Trophoblast cell (in vitro differentiated cells and primary cell): Measurements from ENCODE around the gene UGT8.
"Not testable (repeated sequence)": the region's sequence is repeated elsewhere in the genome, so short reads cannot be mapped to it uniquely, and the experiment has no call there.

Experiments
- DNase-seq, 2 donors: peaks; one replicate each; pipeline ENCODE4 v3.0.0-alpha.2; 2016
- H2AFZ ChIP-seq: 2 replicates; pipeline ENCODE4 v1.6.1; 2013; ENCODE audit warnings: low read length, moderate library complexity, mild to moderate bottlenecking; ENCODE audit not compliant: insufficient read depth, poor library complexity
- H2AK5ac ChIP-seq: 2 replicates; pipeline ENCODE4 v1.6.1; 2013; ENCODE audit warnings: mild to moderate bottlenecking, low read length
- H2BK120ac ChIP-seq: 2 replicates; pipeline ENCODE4 v1.6.1; 2013; ENCODE audit warnings: low read length, mild to moderate bottlenecking, moderate library complexity; ENCODE audit not compliant: insufficient read depth, poor library complexity
- H2BK12ac ChIP-seq: 2 replicates; pipeline ENCODE4 v1.6.1; 2013; ENCODE audit warnings: mild to moderate bottlenecking, low read length, moderate library complexity
- H2BK5ac ChIP-seq: 2 replicates; pipeline ENCODE4 v1.6.1; 2013; ENCODE audit warnings: low read length, low read depth, moderate library complexity, mild to moderate bottlenecking; ENCODE audit not compliant: poor library complexity
- H3K14ac ChIP-seq: 2 replicates; pipeline ENCODE4 v1.6.1; 2013; ENCODE audit warnings: mild to moderate bottlenecking, low read length
- H3K18ac ChIP-seq: 2 replicates; pipeline ENCODE4 v1.6.1; 2013; ENCODE audit warnings: mild to moderate bottlenecking, low read length
- H3K23ac ChIP-seq: 2 replicates; pipeline ENCODE4 v1.6.1; 2013; ENCODE audit warnings: low read length
- H3K27ac ChIP-seq: 2 replicates; pipeline ENCODE4 v1.5.1; 2013; ENCODE audit warnings: low read depth, mild to moderate bottlenecking, inconsistent platforms, low read length, moderate library complexity
- H3K27me3 ChIP-seq: 2 replicates; pipeline ENCODE4 v1.6.1; 2013; ENCODE audit warnings: inconsistent platforms, mild to moderate bottlenecking, low read length, moderate library complexity; ENCODE audit not compliant: insufficient read depth
- H3K36me3 ChIP-seq, 2 experiments: 1 replicate in 1 of 2; 2 replicates in 1 of 2; pipeline ENCODE4 v1.6.1; 2013; ENCODE audit warnings: low read length in 2 of 2, mild to moderate bottlenecking in 2 of 2, moderate library complexity in 1 of 2; ENCODE audit not compliant: insufficient read depth in 2 of 2, control insufficient read depth in 1 of 2
- H3K4ac ChIP-seq: 2 replicates; pipeline ENCODE4 v1.6.1; 2013; ENCODE audit warnings: low read depth, mild to moderate bottlenecking, low read length, moderate library complexity
- H3K4me1 ChIP-seq, 2 experiments: 1 replicate in 1 of 2; 2 replicates in 1 of 2; pipeline ENCODE4 v1.6.1; 2013; ENCODE audit warnings: low read length in 2 of 2, mild to moderate bottlenecking in 2 of 2, moderate library complexity in 1 of 2; ENCODE audit not compliant: insufficient read depth in 2 of 2, control insufficient read depth in 1 of 2
- H3K4me2 ChIP-seq: 2 replicates; pipeline ENCODE4 v1.6.1; 2013; ENCODE audit warnings: inconsistent platforms, mild to moderate bottlenecking, low read length, moderate library complexity
- H3K4me3 ChIP-seq: 2 replicates; pipeline ENCODE4 v1.5.1; 2013; ENCODE audit warnings: mild to moderate bottlenecking, low read depth, low read length, inconsistent platforms
- H3K79me1 ChIP-seq: one replicate; pipeline ENCODE4 v1.6.1; 2013; ENCODE audit warnings: low read length
- H3K79me2 ChIP-seq: 2 replicates; pipeline ENCODE4 v1.6.1; 2013; ENCODE audit warnings: low read length, mild to moderate bottlenecking; ENCODE audit not compliant: control insufficient read depth, insufficient read depth, poor library complexity
- H3K9ac ChIP-seq: 2 replicates; pipeline ENCODE4 v1.6.1; 2013; ENCODE audit warnings: mild to moderate bottlenecking, low read length
- H3K9me3 ChIP-seq: 2 replicates; pipeline ENCODE4 v1.6.1; 2013; ENCODE audit warnings: low read depth, mild to moderate bottlenecking, control low read depth, inconsistent platforms, low read length; ENCODE audit not compliant: insufficient read depth
- H4K12ac ChIP-seq: 2 replicates; pipeline ENCODE4 v1.6.1; 2013; ENCODE audit warnings: low read depth, mild to moderate bottlenecking, low read length, moderate library complexity
- H4K8ac ChIP-seq: 2 replicates; pipeline ENCODE4 v1.6.1; 2013; ENCODE audit warnings: low read depth, mild to moderate bottlenecking, low read length, moderate library complexity
- H4K91ac ChIP-seq: one replicate; pipeline ENCODE4 v1.6.1; 2013; ENCODE audit warnings: low read depth, mild to moderate bottlenecking, low read length, moderate library complexity
- WGBS: extraction: QIAGEN DNeasy Blood & Tissue Kit; methylation state at CpG from one replicate; pipeline ENCODE4 v1.1.7; 2013; ENCODE audit warnings: missing lambda C conversion rate; ENCODE audit not compliant: insufficient read length, insufficient coverage; ENCODE audit errors: extremely low coverage; 5-methylcytosine and 5-hydroxymethylcytosine counted together

Gene UGT8

DNA sequence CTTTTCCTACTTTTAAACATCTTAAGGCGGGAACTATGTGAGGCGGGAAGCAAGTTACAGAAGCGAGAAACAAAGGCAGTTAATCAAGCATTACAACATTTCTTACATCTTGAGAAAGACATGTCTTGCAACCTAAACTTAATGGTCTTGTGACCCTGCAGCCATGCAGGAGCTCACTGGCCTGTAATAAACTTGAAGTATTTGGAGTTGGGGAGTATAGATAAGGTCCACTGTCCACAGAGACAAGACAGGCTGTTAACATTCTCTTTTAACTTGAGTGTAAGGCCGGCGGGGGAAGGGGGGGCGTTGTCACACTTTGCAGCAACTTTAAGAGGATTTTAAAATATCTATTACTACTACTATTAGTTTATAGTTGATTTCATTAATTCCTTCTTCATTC lies 10.3 kb upstream of the UGT8 start:
- H3K4me3 ChIP-seq: no peak overlapping the region
- no peak overlapping the region for H3K27ac ChIP-seq
- no peak overlapping the region for H2BK120ac ChIP-seq
- H3K9me3 ChIP-seq: no peaks in the 10 kb centered on the region
- WGBS: no CpG with 5 or more reads among the region's 6 CpGs
- H3K4me2 ChIP-seq: no peak overlapping the region
- H2AFZ ChIP-seq: no peak overlapping the region
- no peak overlapping the region for H3K18ac ChIP-seq
- H3K79me2 ChIP-seq: no peaks in the 10 kb centered on the region
- H2BK12ac ChIP-seq: no peak overlapping the region
- no peak overlapping the region for H2AK5ac ChIP-seq
- no peaks in the 10 kb centered on the region for H3K4me1 ChIP-seq
- no peak overlapping the region for H3K4ac ChIP-seq
- no peak overlapping the region for H3K14ac ChIP-seq
- H4K91ac ChIP-seq: no peak overlapping the region
- H3K9ac ChIP-seq: no peak overlapping the region
- H2BK5ac ChIP-seq: no peak overlapping the region
- no peaks in the 10 kb centered on the region for H3K79me1 ChIP-seq
- DNase-seq: no peak
- H3K23ac ChIP-seq: no peak overlapping the region
- H3K27me3 ChIP-seq: no peaks in the 10 kb centered on the region
- H3K36me3 ChIP-seq: no peaks in the 10 kb centered on the region
- H4K12ac ChIP-seq: no peak overlapping the region
- no peak overlapping the region for H4K8ac ChIP-seq

DNA sequence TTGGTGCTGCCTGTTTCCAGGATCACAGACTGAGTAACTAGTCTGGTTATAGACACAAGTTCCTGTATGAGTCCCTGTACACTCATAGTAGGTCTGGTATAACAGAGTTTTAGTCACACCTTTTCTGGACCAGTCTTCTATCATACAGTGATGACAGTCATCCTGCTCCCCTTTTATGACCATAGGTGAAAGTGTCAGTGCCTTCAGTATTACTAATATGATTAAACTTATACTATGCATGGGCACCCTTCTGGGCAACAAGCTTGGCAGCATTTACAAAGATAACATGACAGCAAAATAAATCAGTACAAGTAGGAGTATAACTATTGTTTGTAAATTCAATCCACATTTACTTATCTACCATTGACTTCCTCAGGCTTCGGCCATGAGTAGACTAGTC lies 8.2 kb upstream of the UGT8 start:
- not testable (repeated sequence) for H2AK5ac ChIP-seq, H2BK120ac ChIP-seq, H3K9me3 ChIP-seq, H2BK12ac ChIP-seq, H4K12ac ChIP-seq, H3K79me2 ChIP-seq, H3K79me1 ChIP-seq, H2AFZ ChIP-seq, H3K27ac ChIP-seq, H3K18ac ChIP-seq, H4K8ac ChIP-seq, H3K27me3 ChIP-seq, DNase-seq, H4K91ac ChIP-seq, H3K23ac ChIP-seq, H3K4ac ChIP-seq, H3K4me3 ChIP-seq, H3K36me3 ChIP-seq, H2BK5ac ChIP-seq, H3K9ac ChIP-seq, H3K14ac ChIP-seq, H3K4me1 ChIP-seq, H3K4me2 ChIP-seq
- no CpG with 5 or more reads among the region's 1 CpG for WGBS

DNA sequence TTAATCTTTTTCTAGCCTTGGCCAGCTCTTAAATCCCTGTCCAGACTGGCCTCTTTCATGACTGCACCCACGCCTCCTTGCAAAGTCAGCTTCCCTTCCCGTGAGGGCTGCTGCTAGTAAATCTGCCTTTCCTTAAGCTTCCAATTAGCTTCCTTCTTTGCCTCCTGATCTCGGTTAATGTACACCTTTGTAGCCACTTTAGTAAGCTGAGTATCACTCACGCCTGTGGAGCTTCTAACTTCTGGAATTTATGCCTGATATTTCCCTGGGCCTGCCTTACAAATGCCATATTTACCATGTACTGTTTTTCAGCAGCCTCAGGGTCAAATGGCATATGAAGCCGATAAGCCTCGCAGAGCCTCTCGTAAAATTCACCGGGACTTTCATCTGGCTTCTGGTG lies 5.1 kb upstream of the UGT8 start:
- no peak for DNase-seq
- H3K27ac ChIP-seq: no peak overlapping the region
- H3K79me1 ChIP-seq: no peaks in the 10 kb centered on the region
- no peak overlapping the region for H4K8ac ChIP-seq
- no peak overlapping the region for H2BK120ac ChIP-seq
- no peak overlapping the region for H2BK5ac ChIP-seq
- peaks cover 8% of the 10 kb centered on the region for H3K27me3 ChIP-seq
- no peak overlapping the region for H2AFZ ChIP-seq
- H3K18ac ChIP-seq: no peak overlapping the region
- no peak overlapping the region for H3K9ac ChIP-seq
- no peak overlapping the region for H2AK5ac ChIP-seq
- no peak overlapping the region for H3K4me3 ChIP-seq
- H3K23ac ChIP-seq: no peak overlapping the region
- no CpG with 5 or more reads among the region's 8 CpGs for WGBS
- no peaks in the 10 kb centered on the region for H3K79me2 ChIP-seq
- no peak overlapping the region for H2BK12ac ChIP-seq
- no peak overlapping the region for H3K4me2 ChIP-seq
- no peak overlapping the region for H4K91ac ChIP-seq
- H3K14ac ChIP-seq: no peak overlapping the region
- H3K4ac ChIP-seq: no peak overlapping the region
- no peak overlapping the region for H4K12ac ChIP-seq
- peaks cover 0 to 2% of the 10 kb centered on the region in 2 experiments for H3K36me3 ChIP-seq
- H3K9me3 ChIP-seq: peaks cover 8% of the 10 kb centered on the region
- peaks cover 0 to 4% of the 10 kb centered on the region in 2 experiments for H3K4me1 ChIP-seq

DNA sequence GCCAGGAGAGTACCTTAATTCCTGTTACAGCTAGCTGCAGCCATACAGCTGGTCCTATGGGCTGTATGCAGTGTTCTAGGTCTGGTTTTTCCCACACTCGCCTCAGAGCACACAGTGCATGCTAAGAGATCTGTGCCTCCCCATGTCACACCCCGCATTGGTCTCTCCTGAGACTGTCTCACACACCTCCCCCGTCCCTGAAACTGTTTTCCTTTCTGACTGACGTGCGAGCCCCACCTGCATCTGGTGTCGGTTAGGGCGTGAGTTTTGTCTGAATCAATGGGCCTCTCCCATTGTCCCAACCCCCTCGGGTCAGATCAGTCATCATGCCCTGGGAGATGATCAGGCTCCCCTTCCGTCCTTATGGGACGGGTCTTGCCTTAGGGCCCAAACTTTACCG lies 3.4 kb upstream of the UGT8 start:
- H3K9ac ChIP-seq: no peak overlapping the region
- H3K4me1 ChIP-seq: peaks cover 0 to 11% of the 10 kb centered on the region in 2 experiments
- H3K36me3 ChIP-seq: peaks cover 0 to 2% of the 10 kb centered on the region in 2 experiments
- no peak for DNase-seq
- H3K18ac ChIP-seq: no peak overlapping the region
- no peak overlapping the region for H3K4me2 ChIP-seq
- no peak overlapping the region for H3K4ac ChIP-seq
- H2BK5ac ChIP-seq: no peak overlapping the region
- H4K12ac ChIP-seq: no peak overlapping the region
- no peak overlapping the region for H2AFZ ChIP-seq
- no peak overlapping the region for H4K91ac ChIP-seq
- no peak overlapping the region for H4K8ac ChIP-seq
- H2BK12ac ChIP-seq: no peak overlapping the region
- no peaks in the 10 kb centered on the region for H3K79me1 ChIP-seq
- no peak overlapping the region for H3K4me3 ChIP-seq
- H3K14ac ChIP-seq: no peak overlapping the region
- no peaks in the 10 kb centered on the region for H3K79me2 ChIP-seq
- H2BK120ac ChIP-seq: no peak overlapping the region
- H3K23ac ChIP-seq: no peak overlapping the region
- peaks cover 17% of the 10 kb centered on the region for H3K27me3 ChIP-seq
- H3K27ac ChIP-seq: no peak overlapping the region
- H3K9me3 ChIP-seq: peaks cover 10% of the 10 kb centered on the region
- H2AK5ac ChIP-seq: no peak overlapping the region
- WGBS: no CpG with 5 or more reads among the region's 11 CpGs
